HG03045 (cell line): ENCODE measurements around the gene FAM168A.
"Not testable (repeated sequence)": the region's sequence is repeated elsewhere in the genome, so short reads cannot be mapped to it uniquely, and the experiment has no call there.

Experiments
- ATAC-seq: cut with Tn5 transposase; IDR thresholded peaks from one replicate; pipeline ENCODE4 v1.9.1; 2021; ENCODE audit warnings: mild to moderate bottlenecking, moderate library complexity; ENCODE audit not compliant: unreplicated experiment

The FAM168A gene

DNA sequence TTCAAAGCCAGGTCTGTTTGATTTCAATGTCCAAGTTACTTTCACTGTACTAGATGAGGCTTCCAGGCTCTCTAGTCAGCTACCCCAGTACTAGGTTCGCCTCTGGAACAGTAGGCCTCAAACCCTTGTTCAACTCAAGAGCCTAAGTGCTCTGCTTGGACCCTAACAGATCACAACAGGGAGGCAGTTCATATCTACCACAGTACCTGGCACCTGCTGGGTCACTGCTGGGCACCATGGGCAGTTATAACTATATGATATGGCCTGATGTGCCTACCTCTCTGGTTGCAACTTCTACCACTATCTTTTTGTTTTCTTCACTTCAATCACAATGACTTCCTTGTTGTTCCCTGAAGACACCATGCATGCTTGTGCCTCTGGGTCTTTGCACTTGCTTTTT lies 124.7 kb downstream of the FAM168A start:
- ATAC-seq: no peak

DNA sequence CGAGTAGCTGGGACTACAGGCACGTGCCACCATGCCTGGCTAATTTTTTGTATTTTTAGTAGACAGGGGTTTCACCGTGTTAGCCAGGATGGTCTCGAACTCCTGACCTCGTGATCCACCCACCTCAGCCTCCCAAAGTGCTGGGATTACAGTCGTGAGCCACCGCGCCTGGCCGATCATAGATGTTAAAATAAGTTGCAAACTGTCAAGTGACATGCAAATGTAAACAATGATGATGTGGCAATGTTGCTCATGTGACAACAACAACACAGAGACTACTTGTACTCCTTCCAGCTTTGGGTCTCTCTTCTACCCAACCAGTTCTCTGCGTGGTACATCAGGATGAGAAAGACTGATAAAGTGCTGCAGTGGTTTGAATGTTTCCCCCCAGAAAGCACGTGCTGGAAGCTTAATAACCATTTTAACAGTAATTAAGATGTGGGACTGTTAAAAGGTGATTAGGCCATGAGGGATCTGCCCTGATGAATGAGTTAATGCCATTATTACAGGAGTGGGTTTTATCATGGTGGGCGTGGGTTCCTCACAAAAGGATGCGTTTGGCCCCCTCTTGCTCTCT lies 127.8 kb downstream of the FAM168A start:
- not testable (repeated sequence) for ATAC-seq

GRCh38 chr11:73469401-73469800 lies 128.5 kb downstream of the FAM168A start:
- ATAC-seq: no peak

DNA sequence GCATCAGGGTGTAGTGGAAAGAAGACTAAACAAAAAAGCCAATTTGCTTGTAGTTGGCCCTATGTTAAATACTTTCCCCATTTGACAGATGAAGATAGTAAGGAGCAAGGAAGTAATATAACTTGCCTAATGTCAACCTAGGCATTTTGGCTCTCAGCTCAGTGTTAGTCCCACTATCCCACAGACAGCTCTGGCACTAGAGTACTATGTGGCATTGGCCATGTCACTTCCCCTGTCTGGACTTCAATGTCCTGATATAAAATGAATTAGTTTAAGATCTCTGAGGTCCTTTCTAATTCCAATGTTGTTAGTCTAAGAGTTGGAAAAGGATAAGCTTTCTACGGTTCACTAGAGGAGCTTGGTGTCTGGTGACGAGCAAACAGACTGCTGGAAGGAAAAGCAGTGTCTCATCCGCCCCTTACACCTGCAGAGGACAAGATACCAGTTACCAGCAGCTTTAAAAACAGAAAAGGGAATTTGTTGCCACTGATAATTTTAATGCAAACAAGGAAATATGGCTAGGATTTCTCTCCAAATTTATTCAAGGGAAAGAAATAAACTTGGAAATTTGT lies 129.2 kb downstream of the FAM168A start:
- no peak for ATAC-seq

- ATAC-seq: no peak
Observed at GRCh38 chr11:73467505-73467904, 130.4 kb downstream of the FAM168A start.

- ATAC-seq: no peak
Observed at GRCh38 chr11:73466643-73467042, 131.3 kb downstream of the FAM168A start.

GRCh38 chr11:73465871-73466270 lies 132.0 kb downstream of the FAM168A start:
- no peak for ATAC-seq

DNA sequence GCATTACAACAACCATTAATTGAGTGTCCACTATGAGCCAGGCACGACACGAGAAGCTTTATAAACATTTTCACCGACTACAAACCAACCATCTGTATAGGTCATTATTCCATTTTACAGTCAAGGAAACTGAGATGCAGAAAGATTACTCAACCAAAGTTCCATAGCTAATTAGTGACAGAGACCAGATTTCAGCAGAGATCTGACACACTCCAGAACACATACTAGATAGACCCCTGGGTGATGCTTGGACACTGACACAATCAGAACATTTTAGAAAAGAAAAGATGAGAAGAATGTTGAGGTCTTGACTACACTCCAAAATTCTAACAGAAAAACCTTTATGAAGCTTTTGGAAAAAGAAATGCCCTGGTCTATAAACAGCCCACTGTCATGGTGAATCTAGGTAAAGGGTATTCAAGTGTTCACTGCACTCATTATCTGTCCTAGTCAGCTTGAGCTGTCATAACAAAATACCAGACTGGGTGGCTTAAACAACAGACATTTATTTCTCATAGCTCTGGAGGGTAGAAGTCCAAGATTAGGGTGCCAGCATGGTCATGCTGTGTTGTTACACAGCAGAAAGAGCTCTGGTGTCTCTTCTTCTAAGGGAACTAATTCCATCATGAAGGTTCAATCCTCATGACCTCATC lies 132.8 kb downstream of the FAM168A start:
- ATAC-seq: no peak

DNA sequence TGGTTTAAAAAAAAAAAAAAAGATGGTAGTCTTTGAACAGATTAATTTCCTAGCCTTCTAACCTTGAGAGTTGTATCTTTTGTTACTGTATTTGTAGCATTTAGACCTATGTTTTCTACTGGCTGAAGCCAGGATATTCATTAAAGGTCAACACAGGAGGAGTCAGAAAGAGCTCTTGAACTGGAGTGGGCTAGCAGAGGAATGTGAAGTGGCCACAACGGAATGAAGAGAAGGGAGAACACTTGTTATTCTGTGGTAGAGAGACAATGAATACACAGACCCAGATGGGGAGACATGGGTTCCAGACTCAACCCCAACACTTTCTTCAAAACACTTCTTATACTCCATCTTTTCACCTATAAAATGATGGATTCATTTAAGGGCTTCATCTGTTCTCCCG lies 133.6 kb downstream of the FAM168A start:
- ATAC-seq: no peak

- ATAC-seq: no peak
Observed at GRCh38 chr11:73463359-73463758, 134.6 kb downstream of the FAM168A start.

- no peak for ATAC-seq
Observed at GRCh38 chr11:73461964-73462363, 135.9 kb downstream of the FAM168A start.

DNA sequence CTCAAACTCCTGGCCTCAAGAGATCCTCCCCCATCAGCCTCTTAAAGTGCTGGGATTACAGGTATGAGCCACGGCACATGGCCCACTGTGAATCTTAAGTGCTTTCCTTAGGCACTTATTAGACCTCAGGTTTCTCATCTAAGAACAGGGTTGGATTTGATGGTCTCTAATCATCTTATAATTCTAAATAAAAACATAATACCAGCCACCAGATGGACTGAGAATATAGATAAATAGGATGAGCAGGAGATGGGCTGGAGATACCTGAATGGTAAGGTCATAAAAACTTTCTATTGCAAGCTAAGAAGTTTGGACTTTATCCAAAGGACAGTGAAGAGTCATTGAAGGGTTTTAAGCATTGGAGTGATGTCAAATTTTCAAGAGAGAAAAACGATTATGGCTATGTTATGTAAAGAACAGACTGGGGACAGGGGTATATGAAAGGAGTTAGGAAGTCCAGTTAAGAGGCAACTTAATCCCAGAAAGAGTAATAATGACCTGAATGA lies 136.5 kb downstream of the FAM168A start:
- ATAC-seq: no peak

DNA sequence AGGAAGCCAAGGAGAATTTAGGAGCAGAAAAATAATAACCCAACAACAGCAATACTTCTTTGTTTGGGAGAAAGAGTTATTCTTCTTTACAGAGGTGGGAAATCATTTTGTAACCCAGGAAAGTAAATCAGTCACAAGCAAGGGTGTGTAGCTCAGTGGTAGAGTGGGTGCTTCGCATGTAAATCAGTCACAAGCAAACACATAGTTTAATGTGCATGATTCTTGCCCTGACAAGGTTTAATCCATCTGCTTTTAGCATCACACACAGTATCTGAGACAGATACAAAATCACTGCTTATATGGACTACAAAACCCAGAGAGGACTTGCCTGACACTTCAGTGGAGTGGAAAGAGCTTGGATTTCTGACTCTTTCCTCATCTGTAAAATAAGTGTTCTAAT lies 139.7 kb downstream of the FAM168A start:
- ATAC-seq: no peak

GRCh38 chr11:73454987-73455386 lies 142.9 kb downstream of the FAM168A start:
- ATAC-seq: no peak

GRCh38 chr11:73453562-73453961 lies 144.3 kb downstream of the FAM168A start:
- ATAC-seq: no peak

DNA sequence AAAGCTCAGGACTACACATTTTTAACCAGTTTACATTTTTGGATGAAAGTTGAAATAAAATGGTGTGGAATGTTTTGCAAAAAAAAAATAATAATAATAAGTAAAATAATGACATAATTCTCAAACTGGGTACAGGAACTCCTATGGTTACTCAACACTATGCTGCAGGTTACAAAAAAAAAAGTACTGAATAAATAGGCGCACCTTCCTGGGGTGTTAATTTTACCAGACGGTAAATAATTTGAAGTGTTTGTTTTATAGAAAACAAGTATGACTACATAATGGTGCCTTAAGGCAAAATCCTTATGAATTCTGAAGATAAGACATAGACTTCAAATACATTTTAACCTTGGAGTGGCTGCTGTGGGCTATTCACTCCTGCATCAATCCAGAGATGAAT lies 145.2 kb downstream of the FAM168A start:
- no peak for ATAC-seq

DNA sequence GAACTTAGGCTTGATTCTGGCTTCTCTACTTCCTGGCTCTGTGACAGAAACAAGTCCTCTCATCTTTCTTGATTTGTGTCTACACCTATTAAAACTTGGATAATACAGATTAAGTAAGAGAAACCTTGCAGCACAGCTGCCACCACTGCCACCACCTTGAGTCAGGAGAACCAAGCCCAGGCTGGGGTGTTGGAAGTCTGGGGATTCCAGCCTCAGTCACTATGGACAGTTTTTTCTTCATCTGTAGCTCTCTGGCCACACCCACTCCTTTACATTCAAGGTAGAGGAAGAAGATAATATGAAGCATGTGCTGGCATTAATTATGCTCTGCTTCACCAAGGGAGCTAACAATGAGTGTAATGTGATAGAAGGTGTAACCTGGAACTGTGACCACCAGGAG lies 146.0 kb downstream of the FAM168A start:
- ATAC-seq: no peak

GRCh38 chr11:73446766-73447165 lies 151.1 kb downstream of the FAM168A start:
- ATAC-seq: no peak

DNA sequence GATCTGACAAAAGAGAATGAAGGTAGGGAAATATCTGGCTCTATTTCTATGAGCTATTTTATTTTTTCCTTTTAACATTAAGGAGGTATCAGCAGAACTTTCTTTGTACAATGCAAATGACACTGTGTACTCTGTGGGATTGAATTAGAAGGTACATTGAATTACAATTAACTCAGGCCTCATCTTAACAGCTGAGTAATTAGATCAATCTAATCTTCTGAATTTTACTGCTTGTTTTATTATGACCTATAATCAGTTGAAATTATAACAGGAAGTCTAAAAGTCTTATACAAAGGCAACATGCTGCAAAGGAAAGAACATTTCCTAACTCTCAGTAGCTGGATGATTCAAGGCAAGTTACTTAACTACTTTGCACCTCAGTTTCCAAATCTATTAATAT lies 151.9 kb downstream of the FAM168A start:
- ATAC-seq: no peak

DNA sequence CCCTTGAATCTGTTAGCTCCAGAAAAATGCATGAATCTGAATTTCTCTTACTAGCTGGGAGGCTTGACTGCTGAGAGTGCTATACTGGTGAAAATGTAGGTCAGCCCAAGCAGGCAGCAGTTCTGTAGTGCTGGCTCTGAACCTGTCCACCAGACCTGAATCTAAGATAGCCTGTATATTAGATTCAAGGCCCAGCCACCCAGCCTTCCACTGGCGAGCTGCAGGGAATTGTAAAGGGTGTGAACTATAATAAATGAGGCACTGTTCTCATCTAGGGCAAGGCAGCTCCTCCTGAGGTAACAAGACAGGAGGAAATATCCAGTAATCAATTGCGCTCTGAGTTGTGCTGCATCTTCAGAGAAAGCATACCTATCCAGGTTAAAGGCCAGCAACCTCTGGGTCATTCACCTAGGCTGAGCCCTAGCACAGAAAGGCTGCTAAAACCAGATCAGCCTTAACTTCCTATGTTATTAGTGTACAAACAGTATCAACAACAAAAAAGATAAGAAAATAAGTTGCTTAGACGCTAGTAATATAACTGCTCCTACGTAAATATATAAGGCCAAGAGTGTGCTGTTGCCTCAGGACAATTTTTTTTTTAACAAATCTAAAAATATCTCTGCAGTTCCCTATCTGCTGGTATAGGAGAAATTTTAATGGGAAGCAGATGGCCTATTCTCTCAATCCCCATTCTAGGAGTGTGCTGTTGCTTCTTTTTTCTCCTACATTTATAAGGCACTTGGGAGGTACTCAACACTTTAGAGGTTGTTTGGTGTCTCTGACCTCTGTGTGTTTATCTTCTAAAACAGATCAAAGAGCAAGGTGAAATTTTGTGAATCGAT lies 158.7 kb downstream of the FAM168A start:
- ATAC-seq: no peak

DNA sequence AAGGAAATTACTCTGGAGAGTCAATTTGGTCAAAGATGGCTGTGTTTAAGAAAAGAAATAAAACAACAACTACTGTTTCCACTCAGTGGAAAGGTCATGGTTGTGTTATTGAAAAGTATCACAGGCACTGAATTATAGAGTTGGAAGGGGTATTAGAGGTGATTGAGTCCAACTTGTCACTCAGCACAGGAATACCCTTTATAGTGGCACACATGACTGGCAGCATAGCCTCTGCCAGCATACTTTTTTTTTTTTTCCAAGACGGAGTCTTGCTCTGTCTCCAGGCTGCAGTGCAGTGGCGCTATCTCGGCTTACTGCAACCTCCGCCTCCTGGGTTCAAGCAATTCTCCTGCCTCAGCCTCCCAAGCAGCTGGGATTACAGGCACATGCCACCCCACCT lies 161.1 kb downstream of the FAM168A start:
- ATAC-seq: not testable (repeated sequence)

DNA sequence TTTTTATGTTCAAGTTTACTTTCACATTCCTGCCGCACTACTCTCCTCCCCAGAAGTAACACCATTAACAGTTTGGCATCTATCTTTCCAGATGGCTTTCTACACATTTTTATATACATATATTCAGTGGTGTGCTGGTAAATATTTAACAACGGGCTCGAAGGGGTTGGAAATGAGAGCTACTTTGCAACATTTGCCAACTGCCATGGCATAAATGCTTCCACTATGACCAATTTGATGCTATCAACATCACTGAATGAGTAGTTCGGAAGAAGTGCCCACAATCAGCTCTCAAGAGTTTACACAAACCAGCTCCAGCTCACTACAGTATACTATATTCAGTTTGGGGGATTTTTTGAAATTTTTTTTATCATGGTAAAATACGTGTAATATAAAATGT lies 166.5 kb downstream of the FAM168A start:
- no peak for ATAC-seq
